SK-MEL-5 (cell line): ENCODE measurements around the gene GLI1. TPM values are rescaled to one million over a fixed set of nuclear protein-coding genes. Genes with fewer than 3 reads are reported as not detected.
A peak's percentile ranks its signal among the peaks of the same experiment; 100 is the strongest.
"Not testable (repeated sequence)": the region's sequence is repeated elsewhere in the genome, so short reads cannot be mapped to it uniquely, and the experiment has no call there.

ENCODE experiments used
- DNase-seq: peaks from one replicate; pipeline ENCODE4 v3.0.0-alpha.2; 2016; ENCODE audit warnings: low read depth, low spot score
- in situ Hi-C: cut with HindIII; loops from 2 replicates; pipeline ENCODE4 v1.10.0; 2016; ENCODE audit warnings: low sequenced_read_pairs, high pct_unique_total_duplicates, low pct_unique_long_range_greater_than_20kb
- total RNA-seq: library from RNA; depleted of rRNA; stranded (reverse); fragments of >200 nt; shearing (Covaris generic); gene quantifications from 2 replicates; pipeline ENCODE4 v1.2.3, GENCODE V29; 2014

GLI1 gene
- total RNA-seq, 1 experiment from 2014 or later, result 0.16 TPM

DNA sequence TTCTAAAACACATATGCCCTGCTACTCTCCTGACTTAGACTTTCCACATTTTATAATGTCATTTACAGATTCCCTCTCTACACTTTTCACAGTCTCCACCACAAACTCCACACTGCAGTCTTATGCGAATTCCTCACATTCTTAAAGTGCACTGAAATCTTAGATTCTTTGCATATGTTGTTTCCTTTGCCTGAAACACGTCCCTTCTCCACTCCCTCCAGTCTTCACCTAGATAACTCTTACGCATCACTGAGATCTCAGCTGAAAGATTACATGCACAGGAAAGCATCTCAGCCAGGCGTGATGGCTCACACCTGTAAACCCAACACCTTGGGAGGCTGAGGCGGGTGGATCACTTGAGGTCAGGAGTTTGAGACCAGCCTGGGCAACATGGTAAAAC, 23.9 kb downstream of the GLI1 start:
- in situ Hi-C loops, result no loop called here

DNA sequence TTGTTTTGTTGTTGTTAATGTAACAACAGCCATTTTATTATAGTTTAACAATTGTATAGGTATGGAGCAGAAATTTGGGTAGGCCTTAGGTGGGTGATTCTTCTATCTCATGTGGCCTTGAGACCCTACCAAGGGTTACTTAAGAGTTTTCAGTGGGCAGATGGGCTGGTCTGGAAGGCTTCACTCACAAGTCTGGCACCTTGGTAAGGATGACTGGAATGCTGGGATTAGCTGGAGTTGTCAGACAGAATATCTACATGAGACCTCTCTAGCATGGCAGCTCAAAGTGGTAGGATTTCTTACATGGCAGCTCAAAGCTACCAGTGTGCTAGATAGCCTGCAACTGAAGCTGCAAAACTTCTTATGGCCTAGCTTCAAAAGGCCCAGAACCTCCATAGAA, 26.1 kb downstream of the GLI1 start:
- no peak for DNase-seq
- in situ Hi-C loops, result no loop called here

More for the DNA sequence above, 23.9 kb downstream of the GLI1 start:
- DNase-seq, result no peak

DNA sequence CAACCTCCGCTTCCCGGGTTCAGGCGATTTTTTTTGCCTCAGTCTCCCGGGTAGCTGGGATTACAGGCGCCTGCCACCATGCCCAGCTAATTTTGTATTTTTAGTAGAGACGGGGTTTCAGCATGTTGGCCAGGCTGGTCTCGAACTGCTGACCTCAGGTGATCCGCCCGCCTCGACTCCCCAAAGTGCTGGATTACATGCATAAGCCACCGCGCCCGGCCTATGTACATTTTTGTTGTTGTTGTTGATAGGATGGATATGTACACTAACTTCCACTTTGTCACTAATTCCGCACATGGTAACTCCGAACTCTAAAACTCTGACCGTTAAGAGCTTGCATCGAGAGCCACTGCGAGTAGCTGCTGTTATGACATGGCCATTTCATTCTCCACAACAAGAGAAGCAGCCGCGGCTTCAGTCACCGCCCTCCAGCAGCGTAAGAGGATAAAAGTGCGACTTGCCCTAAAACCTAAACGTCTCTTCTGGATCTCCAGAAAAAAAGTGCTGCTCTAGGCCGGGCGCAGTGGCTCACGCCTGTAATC, 27.5 kb downstream of the GLI1 start:
- no peak for DNase-seq

DNA sequence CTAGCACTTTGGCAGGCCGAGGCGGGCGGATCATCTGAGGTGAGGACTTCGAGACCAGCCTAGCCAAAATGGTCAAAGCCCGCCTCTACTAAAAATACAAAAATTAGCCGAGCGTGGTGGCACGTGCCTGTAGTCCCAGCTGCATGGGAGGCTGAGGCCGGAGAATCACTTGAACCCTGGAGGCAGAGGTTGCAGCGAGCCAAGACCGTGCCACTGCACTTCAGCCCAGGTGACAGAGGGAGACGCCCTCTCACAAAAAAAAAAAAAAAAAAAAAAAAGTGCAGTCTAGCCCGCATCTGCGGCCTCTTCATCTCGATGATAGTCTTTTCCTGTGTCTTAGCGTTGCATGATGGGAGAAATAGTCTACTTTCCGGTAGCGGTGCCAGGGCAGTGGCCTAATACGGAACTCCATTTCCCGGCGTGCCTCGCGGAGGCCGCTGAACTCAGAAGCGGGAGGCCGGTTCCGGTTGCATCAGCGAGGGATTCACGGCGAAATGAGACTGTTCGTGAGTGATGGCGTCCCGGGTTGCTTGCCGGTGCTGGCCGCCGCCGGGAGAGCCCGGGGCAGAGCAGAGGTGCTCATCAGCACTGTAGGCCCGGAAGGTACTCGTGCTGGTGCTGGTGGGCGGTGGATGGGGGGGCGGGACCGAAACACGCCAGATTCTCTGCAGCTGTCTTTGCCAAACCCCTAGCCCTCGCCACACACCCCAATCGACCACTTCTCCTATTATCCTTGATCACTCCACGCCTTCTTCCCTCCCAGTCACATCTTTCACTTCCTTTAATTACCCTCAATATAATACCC, 28.2 kb downstream of the GLI1 start, which contains the start of gene MARS1:
Gene MARS1 (plus strand): TSS at position 472 of the 805 bp plus-strand sequence. CDS start 23 bp downstream, at position 495.
- DNase-seq, result peak; percentile 99
- in situ Hi-C loops, result no loop called here

More for the DNA sequence above, 27.5 kb downstream of the GLI1 start:
- in situ Hi-C loops, result no loop called here

DNA sequence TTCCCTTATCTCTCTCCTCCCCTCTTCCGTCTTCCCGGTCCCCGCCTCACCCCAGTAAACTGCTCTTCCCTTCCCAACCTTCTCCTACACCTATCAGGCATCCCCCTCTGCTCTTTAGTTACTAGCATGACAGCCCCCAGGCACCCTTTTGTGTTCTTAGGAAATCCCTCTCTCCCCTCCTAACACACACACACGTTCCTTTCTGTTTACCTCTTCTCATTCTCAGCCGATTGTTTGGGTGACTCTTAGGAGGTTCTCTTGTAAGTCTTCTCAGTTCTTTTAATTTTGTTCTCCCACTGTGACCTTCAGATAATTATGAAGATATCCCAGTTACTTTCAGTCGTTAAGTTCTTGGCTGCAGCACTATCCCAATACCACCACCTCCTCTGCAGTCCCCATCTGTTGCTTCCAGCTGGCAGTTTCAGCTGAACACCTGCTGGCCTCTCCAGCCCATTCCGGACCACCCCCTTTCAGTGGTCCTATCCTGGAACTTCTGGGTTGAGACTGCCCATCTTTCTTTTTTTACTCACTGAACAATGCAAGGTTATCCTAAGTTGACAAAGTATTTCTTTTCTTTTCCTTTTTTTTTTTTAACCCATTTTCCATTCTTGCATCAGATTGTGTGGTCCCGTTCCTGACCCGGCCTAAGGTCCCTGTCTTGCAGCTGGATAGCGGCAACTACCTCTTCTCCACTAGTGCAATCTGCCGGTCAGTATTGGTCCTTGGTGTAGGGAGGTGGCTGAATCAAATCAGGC, 29.0 kb downstream of the GLI1 start:
- DNase-seq, result no peak
- in situ Hi-C loops, result no loop called here

DNA sequence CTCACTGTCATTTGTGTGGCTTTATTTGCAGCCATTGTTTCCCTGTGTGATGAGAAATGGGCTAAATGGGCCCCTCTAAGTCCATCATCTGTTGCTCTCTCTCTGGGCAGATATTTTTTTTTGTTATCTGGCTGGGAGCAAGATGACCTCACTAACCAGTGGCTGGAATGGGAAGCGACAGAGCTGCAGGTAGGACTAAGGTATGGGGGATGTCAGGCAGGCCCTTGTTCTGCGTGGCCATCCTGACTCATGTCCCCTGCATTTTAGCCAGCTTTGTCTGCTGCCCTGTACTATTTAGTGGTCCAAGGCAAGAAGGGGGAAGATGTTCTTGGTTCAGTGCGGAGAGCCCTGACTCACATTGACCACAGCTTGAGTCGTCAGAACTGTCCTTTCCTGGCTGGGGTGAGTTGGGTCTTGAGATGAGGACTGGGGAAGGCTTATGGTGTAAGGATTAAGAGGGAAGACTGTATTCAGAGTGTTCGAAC, 29.6 kb downstream of the GLI1 start:
- in situ Hi-C loops, result no loop called here
- no peak for DNase-seq

DNA sequence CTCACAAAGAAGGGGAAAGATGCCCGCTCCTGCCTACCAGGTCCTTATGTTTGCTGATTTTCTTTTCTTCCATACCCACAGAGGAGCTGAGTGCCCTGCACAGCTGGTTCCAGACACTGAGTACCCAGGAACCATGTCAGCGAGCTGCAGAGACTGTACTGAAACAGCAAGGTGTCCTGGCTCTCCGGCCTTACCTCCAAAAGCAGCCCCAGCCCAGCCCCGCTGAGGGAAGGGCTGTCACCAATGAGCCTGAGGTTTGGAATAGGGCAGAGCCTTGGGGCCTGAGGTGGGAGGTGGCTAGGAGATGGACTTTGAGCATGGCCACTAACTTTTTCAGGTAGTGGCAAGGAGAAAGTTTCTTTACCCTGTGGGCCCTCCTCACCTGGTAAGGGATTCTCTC, 30.5 kb downstream of the GLI1 start:
- no peak for DNase-seq
- in situ Hi-C loops, result no loop called here

DNA sequence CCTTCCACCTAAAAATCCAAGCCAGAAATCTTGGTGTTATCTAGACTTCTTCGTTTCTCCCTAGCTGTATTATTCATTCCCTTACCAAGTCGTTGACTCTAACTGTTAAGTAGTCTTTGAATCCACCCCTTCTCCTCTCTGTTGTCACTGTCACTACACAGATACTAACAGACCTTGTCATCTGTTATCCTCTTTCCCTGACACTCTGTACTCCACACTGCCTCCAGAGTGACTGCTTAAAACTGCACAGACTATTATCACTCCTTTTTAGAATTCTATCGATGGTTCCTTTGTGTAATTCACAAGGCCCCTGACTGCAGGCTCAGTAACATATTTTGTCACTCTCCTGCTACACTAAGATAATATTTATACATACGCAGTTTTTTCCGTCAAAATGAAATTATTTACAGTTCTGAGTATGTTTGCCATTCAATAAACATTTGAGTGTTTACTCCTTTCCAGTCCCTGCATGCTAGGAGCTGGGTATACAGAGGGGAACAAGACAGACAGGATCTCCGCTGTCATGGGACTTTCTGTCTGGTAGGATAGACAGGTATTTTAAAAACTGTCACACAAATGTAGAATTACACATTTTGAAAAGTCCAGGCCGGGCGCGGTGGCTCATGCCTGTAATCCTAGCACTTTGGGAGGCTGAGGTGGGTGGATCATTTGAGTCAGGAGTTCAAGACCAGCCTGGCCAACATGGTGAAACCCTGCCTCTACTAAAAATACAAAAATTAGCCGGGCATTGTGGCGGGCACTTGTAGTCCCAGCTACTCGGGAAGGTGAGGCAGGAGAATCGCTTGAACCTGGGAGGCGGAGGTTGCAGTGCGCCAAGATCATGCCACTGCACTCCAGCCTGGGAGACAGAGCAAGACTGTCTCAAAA, 32.1 kb downstream of the GLI1 start:
- in situ Hi-C loops, result no loop called here
- DNase-seq, result peak; percentile 50

DNA sequence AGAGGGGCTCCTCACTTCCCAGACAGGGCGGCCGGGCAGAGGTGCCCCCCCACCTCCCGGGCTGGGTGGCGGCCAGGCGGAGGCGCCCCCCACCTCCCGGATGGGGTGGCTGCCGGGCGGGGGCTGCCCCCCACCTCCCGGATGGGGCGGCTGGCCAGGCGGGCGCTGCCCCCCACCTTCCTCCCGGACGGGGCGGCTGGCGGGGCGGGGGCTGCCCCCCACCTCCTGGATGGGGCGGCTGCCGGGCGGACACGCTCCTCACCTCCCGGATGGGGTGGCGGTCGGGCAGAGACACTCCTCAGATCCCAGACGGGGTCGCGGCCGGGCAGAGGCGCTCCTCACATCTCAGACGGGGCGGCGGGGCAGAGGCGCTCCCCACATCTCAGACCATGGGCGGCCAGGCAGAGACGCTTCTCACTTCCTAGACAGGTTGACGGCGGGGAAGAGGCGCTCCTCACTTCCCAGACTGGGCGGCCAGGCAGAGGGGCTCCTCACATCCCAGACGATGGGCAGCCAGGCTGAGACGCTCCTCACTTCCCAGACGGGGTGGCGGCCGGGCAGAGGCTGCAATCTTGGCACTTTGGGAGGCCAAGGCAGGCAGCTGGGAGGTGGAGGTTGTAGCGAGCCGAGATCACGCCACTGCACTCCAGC, 35.6 kb downstream of the GLI1 start:
- DNase-seq, in situ Hi-C loops: not testable (repeated sequence)

DNA sequence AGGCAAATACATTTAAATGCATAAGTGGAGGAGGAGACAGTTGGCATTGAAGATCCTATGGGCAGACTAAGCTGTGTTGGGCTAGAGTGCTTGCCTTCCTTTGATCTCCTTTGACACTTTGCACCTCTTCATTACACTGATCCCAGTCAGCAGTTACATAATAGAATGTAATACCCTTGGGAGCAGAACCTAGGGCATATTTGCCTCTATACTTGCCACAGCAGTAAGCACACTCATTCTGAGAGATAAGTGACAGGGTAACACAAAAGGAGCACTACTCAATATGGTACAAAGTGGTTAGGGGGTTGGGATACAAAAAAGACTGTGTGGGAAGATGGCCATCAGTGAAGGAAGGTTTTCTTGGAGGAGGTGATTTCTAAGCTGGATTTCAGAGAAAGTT, 37.2 kb downstream of the GLI1 start:
- no peak for DNase-seq
- in situ Hi-C loops, result no loop called here

DNA sequence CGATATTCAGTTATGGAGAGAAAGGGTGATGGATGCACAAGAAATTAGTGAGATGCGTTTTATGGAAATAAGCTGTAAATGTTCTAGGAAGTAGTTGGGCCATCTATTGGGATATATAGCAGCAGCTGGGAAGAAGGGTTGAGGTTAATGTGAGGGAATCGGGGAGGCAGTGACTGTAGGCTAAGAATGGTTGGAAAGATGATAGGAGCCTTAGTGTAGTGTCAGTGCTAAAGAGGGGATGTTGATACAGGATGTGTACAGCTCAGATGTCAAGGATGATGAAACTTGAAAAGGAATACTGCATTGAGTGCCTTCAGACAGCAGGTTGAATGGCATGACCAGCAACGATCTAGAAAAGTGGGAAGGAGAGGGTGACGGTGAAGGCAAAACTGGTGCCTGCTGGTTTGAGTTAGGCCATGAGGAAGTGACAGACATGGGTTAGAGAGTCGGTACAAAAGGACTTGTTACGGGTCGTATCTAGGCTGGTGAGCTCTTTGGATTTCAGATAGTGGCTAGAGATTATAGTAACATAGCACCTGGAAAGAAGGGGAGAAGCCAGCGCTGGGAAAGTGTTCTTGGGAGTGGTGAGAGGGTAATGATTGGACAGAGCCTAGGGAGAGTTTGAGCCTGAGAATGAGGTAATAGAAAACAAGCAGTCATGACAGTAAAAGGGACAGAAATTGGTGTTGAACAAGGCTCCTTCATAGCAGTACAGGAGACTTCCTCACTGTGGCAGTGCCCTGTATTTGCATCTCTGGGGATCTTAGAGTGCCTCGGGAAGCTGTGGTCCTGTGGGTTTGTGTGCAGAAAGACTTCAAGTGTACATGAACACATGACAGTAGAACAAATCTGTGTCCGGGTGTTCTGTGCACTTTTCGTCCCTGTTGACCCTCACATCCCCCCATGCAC, 37.9 kb downstream of the GLI1 start:
- in situ Hi-C loops, result no loop called here
- no peak for DNase-seq

DNA sequence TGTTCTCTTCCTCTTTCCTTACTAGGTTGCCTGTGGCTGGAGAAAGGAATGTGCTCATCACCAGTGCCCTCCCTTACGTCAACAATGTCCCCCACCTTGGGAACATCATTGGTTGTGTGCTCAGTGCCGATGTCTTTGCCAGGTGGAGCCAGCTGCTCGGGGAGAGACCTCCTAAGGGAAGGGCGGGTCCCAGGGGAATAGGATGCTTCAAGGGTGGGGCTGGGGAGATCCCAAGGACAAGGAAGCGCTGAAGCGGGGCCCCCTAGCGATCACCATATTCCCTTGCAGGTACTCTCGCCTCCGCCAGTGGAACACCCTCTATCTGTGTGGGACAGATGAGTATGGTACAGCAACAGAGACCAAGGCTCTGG, 38.5 kb downstream of the GLI1 start:
- DNase-seq, result peak; percentile 51

DNA sequence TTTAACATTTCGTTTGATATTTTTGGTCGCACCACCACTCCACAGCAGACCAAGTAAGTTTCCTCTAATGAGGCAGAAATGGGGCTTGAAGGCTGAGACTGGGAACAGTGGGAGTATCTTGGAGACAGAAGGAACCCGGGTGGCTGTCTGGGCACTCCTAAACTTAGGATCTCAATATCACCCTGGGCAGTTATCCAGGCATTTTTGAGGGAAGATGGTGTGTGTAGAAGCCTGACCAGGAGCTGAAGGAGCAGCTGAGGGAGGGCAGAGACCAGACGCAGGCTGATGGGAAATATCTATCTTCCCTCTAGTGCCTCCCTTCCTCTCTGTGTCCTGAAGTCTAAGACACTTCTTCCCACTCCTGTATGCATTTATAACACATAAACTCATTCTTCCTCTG, 39.0 kb downstream of the GLI1 start:
- in situ Hi-C loops, result no loop called here
- no peak for DNase-seq

More for the DNA sequence above, 38.5 kb downstream of the GLI1 start:
- in situ Hi-C loops, result no loop called here

DNA sequence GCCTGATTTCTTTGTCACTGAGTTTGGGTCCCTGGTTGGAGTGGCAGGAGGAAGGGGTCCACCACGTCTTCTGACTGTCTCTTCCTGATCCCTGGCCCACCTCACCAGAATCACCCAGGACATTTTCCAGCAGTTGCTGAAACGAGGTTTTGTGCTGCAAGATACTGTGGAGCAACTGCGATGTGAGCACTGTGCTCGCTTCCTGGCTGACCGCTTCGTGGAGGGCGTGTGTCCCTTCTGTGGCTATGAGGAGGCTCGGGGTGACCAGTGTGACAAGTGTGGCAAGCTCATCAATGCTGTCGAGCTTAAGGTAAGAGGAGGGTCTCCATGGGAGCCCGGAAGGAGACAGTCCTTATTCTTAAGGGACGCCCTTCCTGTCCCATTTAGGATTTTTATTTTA, 40.6 kb downstream of the GLI1 start:
- in situ Hi-C loops, result no loop called here
- DNase-seq, result no peak

DNA sequence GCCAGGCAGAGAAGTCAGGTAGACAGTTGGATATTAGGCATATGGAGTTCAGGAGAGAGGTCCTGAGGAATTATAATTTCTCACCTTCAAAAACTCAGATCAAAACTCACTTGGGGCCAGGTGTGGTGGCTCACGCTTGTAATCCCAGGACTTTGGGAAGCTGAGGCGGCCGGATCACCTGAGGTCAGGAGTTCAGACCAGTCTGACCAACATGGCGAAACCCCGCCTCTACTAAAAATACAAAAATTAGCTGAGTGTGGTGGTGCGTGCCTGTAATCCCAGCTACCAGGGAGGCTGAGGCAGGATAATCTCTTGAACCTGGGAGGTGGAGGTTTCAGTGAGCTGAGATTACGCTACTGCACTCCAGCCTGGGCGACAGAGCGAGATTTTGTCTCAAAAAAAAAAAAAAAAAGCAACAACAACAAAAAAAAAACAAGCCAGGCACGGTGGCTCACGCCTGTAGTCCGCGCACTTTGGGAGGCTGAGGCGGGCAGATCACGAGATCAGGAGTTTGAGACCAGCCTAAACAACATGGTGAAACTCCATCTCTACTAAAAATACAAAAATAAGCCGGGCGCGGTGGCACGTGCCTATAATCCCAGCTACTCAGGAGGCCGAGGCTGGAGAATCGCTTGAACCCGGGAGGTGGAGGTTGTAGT, 42.9 kb downstream of the GLI1 start:
- in situ Hi-C loops, DNase-seq: not testable (repeated sequence)

DNA sequence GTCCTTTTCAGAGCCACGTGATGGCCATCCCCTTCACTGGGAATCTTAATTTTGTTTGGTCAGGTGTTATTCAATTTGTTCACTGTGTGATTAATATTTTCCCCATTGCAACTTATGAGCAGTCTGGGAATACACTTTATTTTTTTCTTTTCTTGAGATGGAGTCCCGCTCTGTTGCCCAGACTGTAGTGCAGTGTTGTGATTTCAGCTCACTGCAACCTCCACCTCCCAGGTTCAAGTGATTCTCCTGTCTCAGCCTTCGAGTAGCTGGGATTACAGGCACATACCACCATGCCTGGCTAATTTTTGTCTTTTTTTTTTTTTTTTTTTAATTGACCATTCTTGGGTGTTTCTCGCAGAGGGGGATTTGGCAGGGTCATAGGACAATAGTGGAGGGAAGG, 47.0 kb downstream of the GLI1 start:
- in situ Hi-C loops, DNase-seq: not testable (repeated sequence)
